DMS153 treated with DMSO at 0.1 percent for 48 hours (cell line): Measurements from ENCODE around the gene ZBTB7A.
"Not testable (repeated sequence)": the region's sequence is repeated elsewhere in the genome, so short reads cannot be mapped to it uniquely, and the experiment has no call there.

Experiments used
- DNase-seq: peaks from one replicate; lab custom pipeline; 2025; ENCODE audit not compliant: unreplicated experiment; lab: John Stamatoyannopoulos, UW

Gene ZBTB7A

DNA sequence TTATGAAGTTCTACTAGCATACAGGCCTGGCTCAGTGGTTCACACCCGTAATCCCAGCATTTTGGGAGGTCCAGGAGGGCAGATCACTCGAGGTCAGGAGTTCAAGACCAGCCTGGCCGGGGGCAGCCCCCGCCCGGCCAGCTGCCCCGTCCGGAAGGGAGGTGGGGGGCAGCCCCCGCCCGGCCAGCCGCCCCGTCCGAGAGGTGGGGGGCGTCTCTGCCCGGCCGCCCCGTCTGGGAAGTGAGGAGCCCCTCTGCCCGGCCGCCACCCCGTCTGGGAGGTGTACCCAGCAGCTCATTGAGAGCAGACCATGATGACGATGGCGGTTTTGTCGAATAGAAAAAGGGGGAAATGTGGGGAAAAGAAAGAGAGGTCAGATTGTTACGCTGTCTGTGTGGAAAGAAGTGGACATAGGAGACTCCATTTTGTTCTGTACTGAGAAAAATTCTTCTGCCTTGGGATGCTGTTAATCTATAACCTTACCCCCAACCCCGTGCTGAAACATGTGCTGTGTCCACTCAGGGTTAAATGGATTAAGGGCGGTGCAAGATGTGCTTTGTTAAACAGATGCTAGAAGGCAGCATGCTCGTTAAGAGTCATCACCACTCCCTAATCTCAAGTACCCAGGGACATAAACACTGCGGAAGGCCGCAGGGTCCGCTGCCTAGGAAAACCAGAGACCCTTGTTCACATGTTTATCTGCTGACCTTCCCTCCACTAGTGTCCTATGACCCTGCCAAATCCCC lies 67.9 kb downstream of the ZBTB7A start:
- not testable (repeated sequence) for DNase-seq

DNA sequence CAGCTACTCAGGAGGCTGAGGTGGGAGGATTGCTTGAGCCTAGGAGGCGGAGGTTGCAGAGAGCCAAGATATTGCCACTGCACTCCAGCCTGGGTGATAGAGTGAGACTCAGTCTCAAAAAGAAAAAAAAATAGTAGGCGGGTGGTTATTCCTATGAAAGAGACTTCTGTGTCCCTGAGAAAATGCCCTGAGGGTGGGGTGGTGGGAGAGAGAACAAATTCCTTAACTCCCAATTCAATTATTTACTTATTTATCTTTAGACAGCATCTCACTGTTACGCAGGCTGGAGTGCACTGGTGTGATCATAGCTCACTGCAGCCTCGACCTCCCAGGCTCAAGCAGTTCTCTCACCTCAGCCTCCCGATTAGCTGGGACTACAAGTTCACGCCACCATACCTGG lies 71.1 kb downstream of the ZBTB7A start:
- DNase-seq = no peak
